ENCODE results near the gene SAMSN1. TPM values are rescaled to one million over a fixed set of nuclear protein-coding genes. Genes with fewer than 3 reads are reported as not detected.

SAMSN1 gene
- total and polyA plus RNA-seq, 2 experiments from 2014 or later, result 0.82 to 1.7 TPM

GRCh38 chr21:14569868-14570267 is 23.8 kb upstream of the SAMSN1 start:
- Histone ChIP-seq H3K79me2 (no peaks in the 10 kb centered on the region), H3K9me2 (replicated peaks; ENCODE audit: insufficient read depth) (no peaks in the 10 kb centered on the region), H2AFZ (no peak overlapping the region), H3K4me2 (no peak overlapping the region), H3K9me3 (ENCODE audit: low read depth) (no peaks in the 10 kb centered on the region), H3K4me1 (ENCODE audit: insufficient read depth) (no peaks in the 10 kb centered on the region), H3K4me3 (no peak overlapping the region), H4K20me1 (ENCODE audit: insufficient read depth, poor library complexity, severe bottlenecking) (no peaks in the 10 kb centered on the region), H3K36me3 (replicated peaks; ENCODE audit: insufficient read depth, low read depth) (no peaks in the 10 kb centered on the region), H3K27me3 (no peaks in the 10 kb centered on the region), H3K27ac (no peak overlapping the region)
- WGBS (ENCODE audit: low lambda C conversion rate, missing lambda C conversion rate), result 91% methylated on average over 6 of the region's 6 CpGs
- no peak for DNase-seq (ENCODE audit: low spot score)
- TF ChIP-seq CTCF (IDR thresholded peaks at IDR 0.05; ENCODE audit: poor library complexity), result no peak
- TF ChIP-seq EZH2phosphoT487 (IDR thresholded peaks at IDR 0.05; ENCODE audit: low read depth, severe bottlenecking, unreplicated experiment), result no peak
- TF ChIP-seq EZH2 (IDR thresholded peaks at IDR 0.05; ENCODE audit: borderline replicate concordance), result no peak

GRCh38 chr21:14569026-14569621 is 23.0 kb upstream of the SAMSN1 start:
- no peak overlapping the region for H2AFZ ChIP-seq
- no peaks in the 10 kb centered on the region for H4K20me1 ChIP-seq (ENCODE audit: insufficient read depth, poor library complexity, severe bottlenecking)
- 77% methylated on average over 3 of the region's 3 CpGs for WGBS (ENCODE audit: low lambda C conversion rate, missing lambda C conversion rate)
- no peak overlapping the region for H3K4me2 ChIP-seq
- no peaks in the 10 kb centered on the region for H3K27me3 ChIP-seq
- TF ChIP-seq EZH2 (IDR thresholded peaks at IDR 0.05; ENCODE audit: borderline replicate concordance) (no peak), CTCF (IDR thresholded peaks at IDR 0.05; ENCODE audit: poor library complexity) (no peak), EZH2phosphoT487 (IDR thresholded peaks at IDR 0.05; ENCODE audit: low read depth, severe bottlenecking, unreplicated experiment) (no peak)
- H3K36me3 ChIP-seq (replicated peaks; ENCODE audit: insufficient read depth, low read depth), result no peaks in the 10 kb centered on the region
- H3K9me2 ChIP-seq (replicated peaks; ENCODE audit: insufficient read depth), result no peaks in the 10 kb centered on the region
- H3K9me3 ChIP-seq (ENCODE audit: low read depth), result no peaks in the 10 kb centered on the region
- H3K4me3 ChIP-seq, result no peak overlapping the region
- no peak for DNase-seq (ENCODE audit: low spot score)
- H3K27ac ChIP-seq, result no peak overlapping the region
- no peaks in the 10 kb centered on the region for H3K4me1 ChIP-seq (ENCODE audit: insufficient read depth)
- no peaks in the 10 kb centered on the region for H3K79me2 ChIP-seq

DNA sequence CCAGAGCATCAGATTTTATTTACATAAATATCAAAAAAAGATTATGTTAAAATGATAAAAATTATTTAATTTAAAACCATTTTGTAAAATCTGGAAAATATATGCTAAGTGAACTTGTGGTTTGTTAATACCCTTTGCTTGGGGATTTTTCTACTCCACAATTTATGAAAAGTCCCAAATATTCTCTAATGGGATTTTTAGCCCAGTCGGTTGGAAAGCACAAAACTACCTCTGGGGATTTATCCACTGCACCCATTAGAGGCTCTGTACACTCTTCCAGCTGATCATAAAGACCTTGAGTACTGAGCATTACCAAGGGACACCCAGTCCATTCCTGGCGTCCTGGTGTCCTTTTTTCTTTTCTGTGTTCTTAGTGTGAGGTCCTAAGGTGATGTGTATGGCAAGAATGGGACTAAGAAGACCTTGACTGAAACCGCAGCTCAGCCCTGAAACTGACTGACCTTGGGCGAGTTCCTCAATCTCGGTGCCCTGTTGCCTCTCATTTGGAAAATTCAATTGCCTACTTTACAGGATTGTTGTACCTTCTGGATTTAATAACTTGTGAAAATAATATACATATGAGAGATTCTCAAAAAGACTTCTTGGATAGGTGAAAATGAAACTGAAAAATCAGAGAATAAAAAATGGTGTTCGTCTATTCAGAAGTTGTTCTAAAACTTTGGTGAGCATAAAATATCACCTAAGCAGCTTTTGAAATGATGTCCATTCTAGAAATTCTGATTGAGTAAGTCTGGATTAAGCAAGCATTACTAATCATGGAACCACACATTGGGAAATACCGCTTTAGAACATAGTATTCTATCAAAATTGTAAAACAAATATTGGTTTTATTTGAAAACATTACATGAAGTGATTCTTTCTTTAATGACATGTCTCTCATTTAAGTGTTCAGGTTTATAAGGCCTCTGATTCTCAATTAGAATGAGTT is 21.5 kb upstream of the SAMSN1 start:
- Histone ChIP-seq H3K79me2 (no peaks in the 10 kb centered on the region), H4K20me1 (ENCODE audit: insufficient read depth, poor library complexity, severe bottlenecking) (no peaks in the 10 kb centered on the region), H3K27ac (no peak overlapping the region), H3K4me3 (no peak overlapping the region), H3K4me1 (ENCODE audit: insufficient read depth) (no peaks in the 10 kb centered on the region), H3K9me2 (replicated peaks; ENCODE audit: insufficient read depth) (no peaks in the 10 kb centered on the region), H3K4me2 (no peak overlapping the region), H3K27me3 (no peaks in the 10 kb centered on the region), H2AFZ (no peak overlapping the region), H3K9me3 (ENCODE audit: low read depth) (no peaks in the 10 kb centered on the region), H3K36me3 (replicated peaks; ENCODE audit: insufficient read depth, low read depth) (no peaks in the 10 kb centered on the region)
- 77% methylated on average over 7 of the region's 7 CpGs for WGBS (ENCODE audit: low lambda C conversion rate, missing lambda C conversion rate)
- no peak for DNase-seq (ENCODE audit: low spot score)
- TF ChIP-seq CTCF (IDR thresholded peaks at IDR 0.05; ENCODE audit: poor library complexity) (no peak), EZH2 (IDR thresholded peaks at IDR 0.05; ENCODE audit: borderline replicate concordance) (no peak), EZH2phosphoT487 (IDR thresholded peaks at IDR 0.05; ENCODE audit: low read depth, severe bottlenecking, unreplicated experiment) (no peak)
